Retinal pigment epithelial cell (primary cell): Measurements from ENCODE around the gene ASIC1.
A peak's percentile ranks its signal among the peaks of the same experiment; 100 is the strongest.

Experiments
- DNase-seq: peaks from one replicate; pipeline ENCODE4 v3.0.0-alpha.2; 2010; ENCODE audit warnings: low read depth
- H3K4me3 ChIP-seq: 2 replicates; pipeline ENCODE4 v1.5.1; 2011; ENCODE audit warnings: mild to moderate bottlenecking, low read length, control low read depth, moderate library complexity
- CTCF ChIP-seq: conservative IDR thresholded peaks from 2 replicates; pipeline ENCODE4 v1.5.1; 2011; ENCODE audit warnings: low read depth, low read length, control low read depth, inconsistent platforms

The ASIC1 gene

GRCh38 chr12:50087995-50088394 is 30.6 kb downstream of the ASIC1 start:
- no peak overlapping the region for H3K4me3 ChIP-seq
- DNase-seq, result no peak
- peak; percentile 9 for TF ChIP-seq CTCF

GRCh38 chr12:50088577-50089335 is 31.4 kb downstream of the ASIC1 start:
- TF ChIP-seq CTCF, result peak; percentile 88
- DNase-seq, result no peak
- no peak overlapping the region for H3K4me3 ChIP-seq

- no peak overlapping the region for H3K4me3 ChIP-seq
- no peak for TF ChIP-seq CTCF
- DNase-seq, result no peak
Observed at GRCh38 chr12:50089730-50090129, 32.3 kb downstream of the ASIC1 start.

GRCh38 chr12:50090391-50090790 is 33.0 kb downstream of the ASIC1 start:
- TF ChIP-seq CTCF, result no peak
- no peak for DNase-seq

GRCh38 chr12:50097952-50098351 is 40.6 kb downstream of the ASIC1 start:
- no peak for DNase-seq
- H3K4me3 ChIP-seq, result no peak overlapping the region
- TF ChIP-seq CTCF, result no peak

More at GRCh38 chr12:50090391-50090790, 33.0 kb downstream of the ASIC1 start:
- no peak overlapping the region for H3K4me3 ChIP-seq

- no peak for TF ChIP-seq CTCF
- DNase-seq, result no peak
- H3K4me3 ChIP-seq, result no peak overlapping the region
Observed at GRCh38 chr12:50099302-50100008, 42.1 kb downstream of the ASIC1 start.

- DNase-seq, result no peak
- TF ChIP-seq CTCF, result no peak
- H3K4me3 ChIP-seq, result no peak overlapping the region
Observed at GRCh38 chr12:50100561-50100960, 43.2 kb downstream of the ASIC1 start.
